B cell (primary cell): Measurements from ENCODE around the gene EPB41L4B. TPM values are rescaled to one million over a fixed set of nuclear protein-coding genes. Genes with fewer than 3 reads are reported as not detected.

Experiments used
- ATAC-seq: fragments of 200-7000 bp; cut with Tn5 transposase; one replicate; pipeline ENCODE4 v1.10.0; 2021; ENCODE audit warnings: low read depth, mild to moderate bottlenecking, moderate number of reproducible peaks, moderate library complexity
- CTCF ChIA-PET: fragments of 350-600 bp; sonication (Branson Sonifier 250); formaldehyde crosslinking; loops from one replicate; lab custom pipeline; 2021; ENCODE audit warnings: antibody characterized with exemption, inconsistent platforms; lab: Charles Lee
- POLR2A ChIA-PET: fragments of 350-600 bp; sonication (Branson Sonifier 250); formaldehyde crosslinking; loops from one replicate; lab custom pipeline; 2021; ENCODE audit warnings: antibody characterized with exemption; lab: Charles Lee
- DNase-seq: peaks from one replicate; pipeline ENCODE4 v3.0.0; 2013
- H2AFZ ChIP-seq: 2 replicates; pipeline ENCODE4 v1.6.1; 2012; ENCODE audit warnings: mild to moderate bottlenecking, low read depth, low read length; ENCODE audit not compliant: insufficient read depth, poor library complexity, severe bottlenecking
- H3K27ac ChIP-seq, 2 donors: 1 replicate in 1 of 2; 2 replicates in 1 of 2; pipeline ENCODE4 v1.5.1; 2012 to 2013; ENCODE audit warnings: low read length in 2 of 2, mild to moderate bottlenecking in 2 of 2, moderate library complexity in 1 of 2
- H3K27me3 ChIP-seq, 4 experiments: fragments of 200-600 bp in 1 of 4; sonication (generic) in 1 of 4; replicated peaks in 1 of 4; 1 replicate in 2 of 4; 2 replicates in 2 of 4; pipeline versions ENCODE4 v1.6.1 to v1.7.0; 2013 to 2016; ENCODE audit warnings: low read length in 3 of 4, mild to moderate bottlenecking in 2 of 4, mixed read lengths in 1 of 4, moderate library complexity in 1 of 4; ENCODE audit not compliant: insufficient read depth in 4 of 4, control insufficient read depth in 3 of 4; ENCODE audit errors: control extremely low read depth in 1 of 4
- H3K36me3 ChIP-seq, 2 experiments: replicated peaks in 1 of 2; 1 replicate in 1 of 2; 2 replicates in 1 of 2; pipeline versions ENCODE4 v1.6.1 to v1.7.1; 2013; ENCODE audit warnings: low read length in 1 of 2; ENCODE audit not compliant: insufficient read depth in 2 of 2, control insufficient read depth in 1 of 2; ENCODE audit errors: control extremely low read depth in 1 of 2, extremely low read depth in 1 of 2
- H3K4me1 ChIP-seq, 2 donors: fragments of 200-600 bp in 1 of 2; sonication (generic) in 1 of 2; 1 replicate in 1 of 2; 2 replicates in 1 of 2; pipeline versions ENCODE4 v1.5.1 to v1.6.1; 2013 to 2017; ENCODE audit warnings: low read length in 2 of 2; ENCODE audit not compliant: control insufficient read depth in 2 of 2, insufficient read depth in 2 of 2
- H3K4me2 ChIP-seq: replicated peaks from 2 replicates; pipeline ENCODE3; 2012; ENCODE audit warnings: mild to moderate bottlenecking, low read depth, low read length; ENCODE audit not compliant: poor library complexity, severe bottlenecking
- H3K4me3 ChIP-seq, 5 experiments: fragments of 200-600 bp in 1 of 5; sonication (generic) in 1 of 5; 1 replicate in 3 of 5; 2 replicates in 2 of 5; pipeline versions ENCODE4 v1.5.1 to v1.7.0; 2011 to 2016; ENCODE audit warnings: low read length in 4 of 5, mild to moderate bottlenecking in 4 of 5, low read depth in 2 of 5, control low read depth in 1 of 5, moderate library complexity in 1 of 5; ENCODE audit not compliant: insufficient read depth in 1 of 5; ENCODE audit errors: control extremely low read depth in 1 of 5, extremely low read depth in 1 of 5
- H3K79me2 ChIP-seq: fragments of 200-600 bp; sonication (generic); one replicate; pipeline ENCODE4 v1.6.0; 2016; ENCODE audit warnings: low read length; ENCODE audit not compliant: control insufficient read depth, insufficient read depth
- H3K9ac ChIP-seq: fragments of 200-600 bp; sonication (generic); 2 replicates; pipeline ENCODE4 v1.6.1; 2017; ENCODE audit warnings: mild to moderate bottlenecking, low read length, moderate library complexity
- H3K9me3 ChIP-seq, 3 donors: one replicate each; pipeline versions ENCODE4 v1.6.1 to v1.7.1; 2013; ENCODE audit warnings: low read length in 2 of 3; ENCODE audit not compliant: control insufficient read depth in 2 of 3, insufficient read depth in 1 of 3; ENCODE audit errors: control extremely low read depth in 1 of 3
- H4K20me1 ChIP-seq: 2 replicates; pipeline ENCODE4 v1.6.0; 2012; ENCODE audit warnings: mild to moderate bottlenecking, low read length; ENCODE audit not compliant: insufficient read depth, control insufficient read depth, poor library complexity, severe bottlenecking
- H3K27ac Mint-ChIP-seq: one replicate; pipeline ENCODE4 v1.8.0; 2021; ENCODE audit warnings: mixed read lengths
- H3K27me3 Mint-ChIP-seq: one replicate; pipeline ENCODE4 v1.8.0; 2021; ENCODE audit warnings: mixed read lengths
- H3K4me1 Mint-ChIP-seq: one replicate; pipeline ENCODE4 v1.8.0; 2021; ENCODE audit warnings: mixed read lengths
- H3K4me3 Mint-ChIP-seq: one replicate; pipeline ENCODE4 v1.8.0; 2021; ENCODE audit warnings: mixed read lengths
- H3K9me3 Mint-ChIP-seq: one replicate; pipeline ENCODE4 v1.8.0; 2022; ENCODE audit warnings: mixed read lengths; ENCODE audit not compliant: insufficient read depth
- EZH2 ChIP-seq: IDR thresholded peaks from 2 replicates; pipeline ENCODE4 v1.6.1; 2012; ENCODE audit warnings: borderline replicate concordance, low read depth, mild to moderate bottlenecking, moderate library complexity, low read length; ENCODE audit not compliant: insufficient read depth, poor library complexity, severe bottlenecking
- WGBS: methylation state at CpG from one replicate; pipeline ENCODE4 v1.1.5; 2013; ENCODE audit warnings: missing lambda C conversion rate; ENCODE audit not compliant: insufficient coverage; 5-methylcytosine and 5-hydroxymethylcytosine counted together
- intact Hi-C: fragments of 100-400 bp; cut with micrococcal nuclease; formaldehyde crosslinking; loops from one replicate; pipeline ENCODE4 v1.10.0; 2022
- polyA plus RNA-seq: library from polyadenylated mRNA; depleted of rRNA; stranded (reverse); fragments of >200 nt; gene quantifications from 2 replicates; pipeline ENCODE4 v1.2.3, GENCODE V29; 2012
- total RNA-seq, 2 donors: library from RNA; stranded (reverse); fragments of 120-200 nt in 1 of 2; gene quantifications; 1 replicate in 1 of 2; 2 replicates in 1 of 2; pipeline versions ENCODE4 v1.2.3 to v1.2.4, GENCODE V29; 2013 to 2022
- TF ChIP-seq, protein P1 (sequence below): fragments of 200-600 bp; IDR thresholded peaks from one replicate; pipeline ENCODE4 v1.8.0; 2022; ENCODE audit warnings: antibody characterized with exemption, mild to moderate bottlenecking

EPB41L4B gene
- total and polyA plus RNA-seq, 2 donors (not counting 1 experiment from before 2014, with no cell fraction given) = 2.9 TPM; not detected in 1

GRCh38 chr9:109251776-109252106 is 69.1 kb downstream of the EPB41L4B start:
- no peaks in the 10 kb centered on the region for H3K9me3 Mint-ChIP-seq

DNA sequence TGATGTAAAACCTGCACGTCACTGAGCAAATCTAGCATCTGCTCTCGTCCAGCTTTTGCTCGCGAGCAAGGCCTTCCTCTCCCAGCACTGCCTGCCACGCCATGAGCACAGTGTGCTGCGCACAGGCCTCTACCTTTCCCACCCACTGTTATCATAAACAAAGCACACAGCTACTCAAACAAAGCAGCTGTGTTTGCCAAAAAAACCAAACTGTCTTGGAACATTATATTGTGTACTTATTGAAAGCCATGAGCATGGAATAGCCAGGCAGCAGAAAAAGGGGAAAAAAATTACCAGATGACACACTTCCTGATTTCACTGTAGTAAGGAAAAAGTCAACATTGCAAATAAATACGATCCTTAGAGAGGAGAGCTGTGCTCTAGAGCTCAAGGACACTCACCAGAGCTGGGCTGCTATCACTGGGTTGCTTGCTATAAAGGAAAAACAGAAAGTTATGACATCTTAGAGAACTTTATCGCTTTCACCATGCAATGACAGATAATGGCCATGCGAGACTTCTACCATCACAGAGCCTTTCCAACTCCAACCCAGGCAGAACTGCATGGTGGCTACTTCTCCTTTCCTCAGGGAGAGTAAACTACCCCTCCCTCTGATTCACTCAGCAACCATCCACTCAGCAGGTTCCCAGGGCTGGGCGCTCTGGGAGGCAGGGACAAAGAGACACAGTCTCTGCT is 69.6 kb downstream of the EPB41L4B start:
- H3K4me3 ChIP-seq = no peak overlapping the region
- H3K79me2 ChIP-seq = no peaks in the 10 kb centered on the region
- intact Hi-C loops = no loop called here
- H3K9me3 Mint-ChIP-seq = no peaks in the 10 kb centered on the region
- H3K36me3 ChIP-seq = no peaks in the 10 kb centered on the region
- no peaks in the 10 kb centered on the region for H3K9me3 ChIP-seq
- no peak overlapping the region for H2AFZ ChIP-seq
- no peaks in the 10 kb centered on the region for H3K27me3 ChIP-seq
- POLR2A ChIA-PET = no interaction called here
- H3K4me2 ChIP-seq = no peak overlapping the region
- H3K27ac ChIP-seq = no peak overlapping the region
- H3K4me1 Mint-ChIP-seq = no peaks in the 10 kb centered on the region
- H3K4me1 ChIP-seq = no peaks in the 10 kb centered on the region
- DNase-seq = no peak
- peaks cover 6% of the 10 kb centered on the region for H3K27me3 Mint-ChIP-seq
- no peak for TF ChIP-seq EZH2
- TF ChIP-seq, protein P1, sequence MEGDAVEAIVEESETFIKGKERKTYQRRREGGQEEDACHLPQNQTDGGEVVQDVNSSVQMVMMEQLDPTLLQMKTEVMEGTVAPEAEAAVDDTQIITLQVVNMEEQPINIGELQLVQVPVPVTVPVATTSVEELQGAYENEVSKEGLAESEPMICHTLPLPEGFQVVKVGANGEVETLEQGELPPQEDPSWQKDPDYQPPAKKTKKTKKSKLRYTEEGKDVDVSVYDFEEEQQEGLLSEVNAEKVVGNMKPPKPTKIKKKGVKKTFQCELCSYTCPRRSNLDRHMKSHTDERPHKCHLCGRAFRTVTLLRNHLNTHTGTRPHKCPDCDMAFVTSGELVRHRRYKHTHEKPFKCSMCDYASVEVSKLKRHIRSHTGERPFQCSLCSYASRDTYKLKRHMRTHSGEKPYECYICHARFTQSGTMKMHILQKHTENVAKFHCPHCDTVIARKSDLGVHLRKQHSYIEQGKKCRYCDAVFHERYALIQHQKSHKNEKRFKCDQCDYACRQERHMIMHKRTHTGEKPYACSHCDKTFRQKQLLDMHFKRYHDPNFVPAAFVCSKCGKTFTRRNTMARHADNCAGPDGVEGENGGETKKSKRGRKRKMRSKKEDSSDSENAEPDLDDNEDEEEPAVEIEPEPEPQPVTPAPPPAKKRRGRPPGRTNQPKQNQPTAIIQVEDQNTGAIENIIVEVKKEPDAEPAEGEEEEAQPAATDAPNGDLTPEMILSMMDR = no peak
- H3K27ac Mint-ChIP-seq = no peak overlapping the region
- ATAC-seq = no peak
- CTCF ChIA-PET = no interaction called here
- no peaks in the 10 kb centered on the region for H4K20me1 ChIP-seq
- H3K4me3 Mint-ChIP-seq = no peak overlapping the region
- H3K9ac ChIP-seq = no peak overlapping the region
- 95% methylated on average over 8 of the region's 10 CpGs for WGBS

More at GRCh38 chr9:109251776-109252106, 69.1 kb downstream of the EPB41L4B start:
- 89% methylated on average over 5 of the region's 5 CpGs for WGBS
- H3K36me3 ChIP-seq = no peaks in the 10 kb centered on the region
- Mint-ChIP-seq H3K27me3 (peaks cover 3% of the 10 kb centered on the region), H3K27ac (no peak overlapping the region), H3K4me1 (no peaks in the 10 kb centered on the region), H3K4me3 (no peak overlapping the region)
- no peaks in the 10 kb centered on the region for H4K20me1 ChIP-seq
- no peak overlapping the region for H3K27ac ChIP-seq
- no peak overlapping the region for H2AFZ ChIP-seq
- intact Hi-C loops = no loop called here
- ATAC-seq = no peak
- no peaks in the 10 kb centered on the region for H3K4me1 ChIP-seq
- no peak overlapping the region for H3K9ac ChIP-seq
- no peak for TF ChIP-seq EZH2
- TF ChIP-seq, protein P1 = no peak
- H3K79me2 ChIP-seq = no peaks in the 10 kb centered on the region
- no peak overlapping the region for H3K4me2 ChIP-seq
- POLR2A ChIA-PET = no interaction called here
- no peak for DNase-seq
- no peaks in the 10 kb centered on the region for H3K9me3 ChIP-seq
- no peaks in the 10 kb centered on the region for H3K27me3 ChIP-seq
- H3K4me3 ChIP-seq = no peak overlapping the region
- CTCF ChIA-PET = interaction anchor here (0.8 kb wide), 1 partner anchor 9 kb away, joined by 3 read pairs; no protein-coding TSS in a partner anchor
